AML-193 (cell line): Measurements from ENCODE around the gene ZDHHC9.
A peak's percentile ranks its signal among the peaks of the same experiment; 100 is the strongest.

Experiments used
- DNase-seq, 2 experiments: peaks; one replicate each; lab custom pipeline; 2025; lab: John Stamatoyannopoulos, UW

The ZDHHC9 gene

GRCh38 chrX:129763666-129764065 lies 80.0 kb downstream of the ZDHHC9 start:
- DNase-seq = no peak

GRCh38 chrX:129762448-129762847 lies 81.2 kb downstream of the ZDHHC9 start:
- DNase-seq = no peak

GRCh38 chrX:129761596-129761995 lies 82.1 kb downstream of the ZDHHC9 start:
- DNase-seq = no peak

- DNase-seq = no peak
Observed at GRCh38 chrX:129760981-129761380, 82.7 kb downstream of the ZDHHC9 start.

GRCh38 chrX:129760155-129760554 lies 83.5 kb downstream of the ZDHHC9 start:
- DNase-seq = no peak

- DNase-seq = peak; percentile 48 to 52
Observed at GRCh38 chrX:129759576-129760061, 84.1 kb downstream of the ZDHHC9 start.

- no peak for DNase-seq
Observed at GRCh38 chrX:129755779-129756650, 87.7 kb downstream of the ZDHHC9 start.

GRCh38 chrX:129754056-129755024 lies 89.3 kb downstream of the ZDHHC9 start:
- no peak for DNase-seq
